Parietal lobe (tissue), 1 donor: ENCODE results near the gene SPEF1. TPM values are rescaled to one million over a fixed set of nuclear protein-coding genes. Genes with fewer than 3 reads are reported as not detected.

Experiments
- total RNA-seq: library from RNA; depleted of rRNA; stranded (reverse); fragments of >200 nt; gene quantifications from one replicate; pipeline ENCODE4 v1.2.3, GENCODE V29; 2014

The SPEF1 gene, protein sequence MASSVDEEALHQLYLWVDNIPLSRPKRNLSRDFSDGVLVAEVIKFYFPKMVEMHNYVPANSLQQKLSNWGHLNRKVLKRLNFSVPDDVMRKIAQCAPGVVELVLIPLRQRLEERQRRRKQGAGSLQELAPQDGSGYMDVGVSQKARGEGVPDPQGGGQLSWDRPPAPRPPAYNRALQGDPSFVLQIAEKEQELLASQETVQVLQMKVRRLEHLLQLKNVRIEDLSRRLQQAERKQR
- 0.31 TPM for total RNA-seq

DNA sequence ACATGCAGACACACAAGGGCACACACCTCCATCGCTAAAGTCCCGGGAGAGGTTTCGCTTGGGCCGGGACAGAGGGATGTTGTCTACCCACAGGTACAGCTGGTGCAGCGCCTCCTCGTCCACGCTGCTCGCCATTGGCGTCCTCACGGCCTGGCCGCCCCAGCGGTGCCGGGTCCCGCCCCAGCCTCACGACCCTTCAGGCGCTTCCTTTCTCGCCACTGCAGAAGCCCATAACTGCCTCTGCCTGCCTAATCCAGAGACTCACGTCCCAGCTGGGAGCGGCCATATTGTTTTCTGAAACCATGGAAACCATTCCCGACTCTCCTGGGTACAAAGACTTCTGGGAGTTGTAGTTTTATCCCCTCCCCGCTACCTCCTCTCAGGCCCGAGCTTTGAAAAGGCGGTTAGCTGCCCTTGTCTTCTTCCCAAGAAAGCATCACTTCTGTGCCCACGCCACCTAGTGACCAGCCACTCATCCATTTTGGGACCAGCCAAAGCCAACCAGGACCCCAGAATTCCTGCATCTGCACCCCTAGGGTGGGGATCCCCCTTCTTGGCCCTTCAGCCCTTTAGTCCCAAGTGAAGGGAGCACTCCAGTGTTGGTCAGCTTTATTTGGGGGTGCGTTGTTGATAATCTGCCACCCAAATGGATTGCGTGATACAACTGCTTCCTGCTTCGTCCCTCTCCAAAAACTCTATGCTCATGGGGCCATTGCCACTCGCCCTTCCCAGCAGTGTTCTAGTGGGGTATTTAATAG lies at the start of gene SPEF1:
Gene SPEF1, minus strand, starts transcription at position 296 of the 758 bp plus-strand sequence. Its CDS starts 161 bp downstream, at position 135.

DNA sequence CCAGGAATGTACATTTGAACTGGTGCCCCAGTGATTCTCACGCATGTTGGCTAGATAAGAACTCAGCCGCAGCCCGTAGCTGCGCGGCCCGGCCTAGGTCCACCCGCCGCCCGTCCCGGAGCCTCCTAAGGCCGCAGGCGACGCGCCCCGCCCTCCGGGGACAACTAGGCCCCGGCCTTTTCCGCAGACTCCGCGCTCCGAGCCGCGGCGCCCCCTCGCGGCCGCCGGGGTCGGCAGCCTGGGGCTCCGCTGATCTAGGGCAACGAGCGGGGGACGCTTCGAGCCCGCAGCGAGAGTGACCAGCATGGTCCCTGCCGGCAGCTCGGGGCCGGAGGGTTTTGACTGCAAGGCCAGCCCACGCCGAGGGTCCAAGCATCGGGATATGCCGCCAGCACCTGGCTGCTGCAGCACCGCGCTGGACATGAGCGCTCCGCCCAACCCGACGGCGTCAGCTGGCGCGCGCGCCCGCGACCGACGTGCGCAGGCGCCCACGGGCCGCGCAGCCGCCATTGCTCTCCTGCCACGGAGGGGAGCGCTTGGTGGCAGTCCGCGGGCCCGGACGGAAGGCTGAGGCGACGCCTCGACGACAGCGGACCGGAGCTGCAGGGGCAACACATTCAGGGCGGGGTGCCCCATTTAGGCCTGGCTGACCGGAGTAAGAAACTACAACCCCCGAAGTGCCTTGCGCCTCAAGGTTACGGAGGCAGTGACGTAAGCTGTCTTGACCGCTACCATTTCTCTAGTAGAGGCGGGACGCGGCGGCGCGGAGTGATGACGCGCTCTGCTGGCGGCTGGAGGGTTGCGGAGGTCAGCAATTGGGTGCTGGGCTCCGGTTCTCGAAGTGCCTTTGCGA lies 39.0 kb upstream of the SPEF1 start, which contains the start of gene AP5S1:
Gene AP5S1, plus strand, starts transcription at position 500 of the 853 bp plus-strand sequence. CDS start 1,571 bp downstream, outside the sequence.

DNA sequence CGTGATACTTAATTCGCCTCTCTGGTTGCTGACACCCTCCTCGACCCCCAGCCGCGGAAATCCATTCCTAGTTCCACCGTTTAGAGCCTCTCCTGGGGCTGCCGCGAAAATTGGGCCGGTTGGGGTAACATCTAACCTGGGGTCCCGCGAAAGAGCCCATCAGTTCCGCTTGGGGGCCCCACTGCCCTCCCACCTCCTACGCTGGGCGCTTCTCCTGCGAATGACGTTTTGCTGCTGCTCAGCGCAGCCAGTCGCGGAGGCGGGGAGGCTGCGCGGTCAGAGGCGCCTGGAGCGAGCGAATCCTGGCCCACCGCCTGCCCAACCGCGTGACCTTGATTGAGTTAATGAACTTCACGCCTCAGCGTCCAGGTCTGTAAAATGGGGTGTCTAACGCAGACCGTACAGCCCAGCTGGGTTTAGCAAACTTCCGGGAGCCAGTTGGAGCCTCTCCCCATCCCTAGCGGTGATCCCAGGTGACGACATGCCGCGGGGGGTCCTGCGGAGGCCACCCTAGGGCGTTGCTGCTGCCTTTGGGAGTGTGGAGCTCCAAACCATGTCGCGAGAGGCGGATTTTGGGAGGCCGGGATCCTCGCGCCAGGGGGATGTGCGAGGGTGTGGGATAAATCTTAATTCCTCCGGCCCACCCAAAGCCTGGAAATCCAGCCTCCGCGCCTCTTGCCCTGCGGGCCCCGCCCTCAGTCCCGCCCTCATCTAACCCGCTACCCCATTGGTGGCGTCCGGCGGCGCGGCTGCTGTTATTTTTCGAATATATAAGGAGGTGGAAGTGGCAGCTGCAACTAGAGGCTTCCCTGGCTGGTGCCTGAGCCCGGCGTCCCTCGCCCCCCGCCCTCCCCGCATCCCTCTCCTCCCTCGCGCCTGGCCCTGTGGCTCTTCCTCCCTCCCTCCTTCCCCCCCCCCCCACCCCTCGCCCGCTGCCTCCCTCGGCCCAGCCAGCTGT lies 14.5 kb upstream of the SPEF1 start, which contains the start of gene CDC25B:
Gene CDC25B, plus strand, starts transcription at position 800 of the 958 bp plus-strand sequence. CDS start 222 bp downstream, outside the sequence.

DNA sequence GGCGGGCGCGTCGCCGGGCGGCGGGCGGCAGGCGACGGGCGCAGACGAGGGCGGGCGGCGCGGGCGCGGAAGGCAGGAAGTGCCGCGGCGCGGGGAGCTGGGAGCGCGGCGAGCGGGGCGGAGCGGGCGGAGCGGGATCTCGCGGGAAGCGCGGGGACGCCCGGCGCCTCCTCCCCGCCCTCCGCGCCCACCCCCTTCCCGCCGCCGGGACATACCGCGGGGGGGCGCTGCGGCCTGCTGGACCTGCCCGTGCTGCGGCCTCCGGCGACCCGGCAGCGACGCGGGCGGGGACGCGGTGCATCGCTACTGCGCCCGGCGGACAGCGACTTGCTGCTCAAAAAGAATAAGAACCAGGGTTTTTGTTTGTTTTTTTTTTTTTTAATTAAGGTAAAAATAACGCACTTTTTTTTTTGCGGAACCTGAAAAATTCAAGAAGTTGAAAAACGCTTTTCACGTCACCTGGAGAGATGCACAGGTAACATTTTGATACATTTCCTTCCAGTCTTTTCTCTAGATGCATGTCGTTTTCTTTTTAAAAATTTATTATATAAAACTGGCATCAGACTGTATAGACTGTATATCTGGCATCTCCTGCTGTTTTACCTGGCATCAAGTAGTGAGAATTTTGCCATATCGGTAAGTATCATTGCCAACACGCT lies 5.5 kb upstream of the SPEF1 start, which contains the start of gene CENPB:
Gene CENPB, minus strand, starts transcription at position 76 of the 659 bp plus-strand sequence. CDS start 257 bp downstream, outside the sequence.

DNA sequence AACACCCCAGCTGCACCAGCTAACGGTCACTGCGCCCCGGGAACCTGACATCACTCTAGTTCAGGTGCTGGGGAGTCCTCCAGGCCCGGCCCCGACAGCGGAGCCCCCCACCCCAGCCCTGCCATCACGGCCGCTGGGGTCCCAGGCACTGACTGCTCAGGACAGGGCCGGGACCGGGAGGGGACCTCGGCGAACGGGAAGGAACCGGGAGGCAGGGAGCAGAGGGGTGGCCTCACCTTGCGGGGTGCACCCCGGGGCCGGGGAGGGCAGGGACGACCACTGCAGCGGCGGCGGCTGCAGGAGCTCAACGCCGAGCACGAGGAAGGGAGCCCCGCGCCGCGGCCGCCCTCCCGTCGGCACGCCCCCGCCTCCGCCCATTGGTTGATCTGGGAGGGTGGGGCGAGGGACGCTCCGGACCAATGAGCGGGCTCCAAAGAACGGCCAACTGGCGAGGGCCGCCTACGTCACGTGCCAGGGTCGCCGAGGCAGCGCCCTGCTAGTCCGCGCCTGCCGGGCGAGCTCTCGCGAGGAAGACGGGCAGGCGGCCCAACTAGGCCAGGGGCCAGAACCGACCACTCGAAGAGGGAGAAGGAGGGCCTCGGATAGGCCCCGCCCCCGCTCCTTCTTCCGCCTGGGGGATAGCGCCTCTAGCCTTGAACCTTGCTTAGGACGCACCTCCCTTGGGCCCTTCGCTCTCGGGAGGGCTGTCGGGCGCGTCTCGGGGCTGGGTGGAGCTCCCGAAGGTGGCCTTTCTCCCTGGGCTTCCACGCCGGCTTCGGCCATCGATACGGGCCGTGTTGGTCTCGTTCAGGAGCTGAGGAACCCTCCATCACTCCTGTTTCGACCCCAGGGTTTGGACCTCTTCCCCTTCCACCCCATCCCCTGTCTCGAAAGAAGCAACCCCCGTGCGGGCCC lies 13.6 kb downstream of the SPEF1 start, which contains the start of gene ADISSP:
Gene ADISSP, minus strand, starts transcription at position 327 of the 915 bp plus-strand sequence. CDS start 7,653 bp downstream, outside the sequence.

DNA sequence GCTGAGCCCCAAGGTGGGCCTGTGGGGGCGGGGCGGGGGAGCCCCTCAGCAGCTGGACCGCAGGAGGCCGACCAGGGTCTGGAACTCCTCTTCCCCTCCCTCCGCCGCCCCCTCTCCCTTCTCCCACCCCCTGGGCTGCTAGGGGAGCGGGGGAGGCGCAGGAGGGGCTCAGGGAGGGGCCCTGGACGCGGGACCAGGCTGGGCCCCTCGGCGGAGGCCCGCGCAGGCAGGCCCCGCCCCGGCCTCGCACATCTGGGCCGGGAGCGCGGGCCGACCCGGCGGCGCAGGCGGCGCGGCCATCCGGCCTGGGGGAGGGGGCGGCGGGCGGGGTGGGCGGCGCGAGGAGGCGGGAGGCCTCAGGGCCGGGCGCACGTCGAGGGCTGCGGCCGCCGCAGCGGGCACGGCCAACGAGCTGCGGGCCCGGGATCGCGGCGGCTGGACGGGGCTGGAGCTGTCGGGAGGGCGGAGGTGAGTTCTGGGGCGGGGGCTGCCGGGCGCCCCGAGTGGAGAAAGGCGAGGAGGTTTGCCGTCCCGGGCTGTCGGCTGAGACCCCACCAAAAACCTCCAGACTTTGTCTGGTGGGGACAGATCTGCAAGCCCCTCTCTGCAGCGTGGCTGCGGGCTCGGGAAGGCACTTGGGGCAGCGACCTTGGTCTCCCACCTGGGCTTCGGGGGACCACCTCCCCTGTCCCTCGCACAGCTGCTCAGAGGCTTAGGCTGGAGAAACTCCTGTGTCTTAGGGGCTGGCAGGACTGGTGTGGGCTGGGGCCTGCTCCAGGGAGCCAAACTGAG lies 48.7 kb downstream of the SPEF1 start, which contains the start of gene HSPA12B:
Gene HSPA12B, plus strand, starts transcription at position 359 of the 792 bp plus-strand sequence. CDS start 5,990 bp downstream, outside the sequence.

Other genes with a start within 250 kb of the SPEF1 start
- gene GFRA4, start 118.0 kb downstream of the SPEF1 start, total RNA-seq, result not detected
- 3.8 TPM for gene ADAM33, start 99.4 kb downstream of the SPEF1 start, total RNA-seq
- gene SIGLEC1, start 68.8 kb downstream of the SPEF1 start, total RNA-seq, result not detected
- 3.4 TPM for gene HSPA12B, start 48.8 kb downstream of the SPEF1 start, total RNA-seq
- 16.9 TPM for gene ADISSP, start 13.7 kb downstream of the SPEF1 start, total RNA-seq
- gene CENPB, start 5.3 kb upstream of the SPEF1 start, total RNA-seq, result 50.7 TPM
- 6.6 TPM for gene CDC25B, start 14.9 kb upstream of the SPEF1 start, total RNA-seq
- gene AP5S1, start 39.1 kb upstream of the SPEF1 start, total RNA-seq, result 8.5 TPM
- 15.0 TPM for gene MAVS, start 65.4 kb upstream of the SPEF1 start, total RNA-seq
- 54.5 TPM for gene PANK2, start 107.9 kb upstream of the SPEF1 start, total RNA-seq
- 35.7 TPM for gene RNF24, start 234.1 kb upstream of the SPEF1 start, total RNA-seq